ENCODE data around the gene C20orf141.
"Not testable (repeated sequence)": the region's sequence is repeated elsewhere in the genome, so short reads cannot be mapped to it uniquely, and the experiment has no call there.

C20orf141 gene

GRCh38 chr20:2820896-2821869, 6.4 kb downstream of the C20orf141 start:
- no peak for FAIRE-seq

DNA sequence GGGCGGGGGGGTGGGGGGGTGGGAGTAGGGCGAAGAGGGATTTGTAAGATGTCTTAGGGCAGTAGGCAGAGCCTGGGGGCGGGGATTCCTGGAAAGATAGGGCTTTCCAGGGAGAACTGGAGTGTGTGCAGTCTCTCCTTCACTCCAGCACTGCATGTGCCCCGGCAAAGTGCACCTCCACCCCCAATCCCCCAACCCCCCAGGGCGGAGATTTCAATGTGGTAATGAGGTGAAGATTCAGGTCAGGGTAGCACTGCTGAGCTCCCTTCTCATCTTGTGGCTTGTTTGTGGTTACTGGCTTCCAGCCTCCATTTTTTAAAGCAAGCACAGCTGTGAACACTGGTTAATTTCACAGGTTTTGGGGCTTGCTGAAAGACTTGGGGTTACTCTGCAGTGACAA, 7.3 kb downstream of the C20orf141 start:
- no peak for FAIRE-seq

DNA sequence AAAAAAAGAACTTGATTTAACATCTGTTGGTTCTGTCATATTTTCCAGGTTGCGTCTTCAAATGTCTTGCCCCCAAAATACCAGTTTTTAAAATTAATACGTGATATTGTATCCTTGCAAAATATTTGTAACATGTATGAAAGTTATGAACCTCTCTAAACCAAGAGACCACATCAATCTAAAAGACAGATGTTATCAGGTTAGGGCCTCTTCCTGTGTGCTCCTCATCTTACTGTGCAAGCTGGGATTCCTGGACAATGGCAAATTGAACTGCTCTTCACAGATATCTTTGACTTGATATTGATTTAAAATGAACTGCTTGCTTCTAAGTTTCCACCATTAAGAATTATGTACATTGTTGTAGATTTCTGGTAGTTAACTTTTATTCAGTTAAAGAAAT, 11.0 kb downstream of the C20orf141 start:
- FAIRE-seq: no peak

DNA sequence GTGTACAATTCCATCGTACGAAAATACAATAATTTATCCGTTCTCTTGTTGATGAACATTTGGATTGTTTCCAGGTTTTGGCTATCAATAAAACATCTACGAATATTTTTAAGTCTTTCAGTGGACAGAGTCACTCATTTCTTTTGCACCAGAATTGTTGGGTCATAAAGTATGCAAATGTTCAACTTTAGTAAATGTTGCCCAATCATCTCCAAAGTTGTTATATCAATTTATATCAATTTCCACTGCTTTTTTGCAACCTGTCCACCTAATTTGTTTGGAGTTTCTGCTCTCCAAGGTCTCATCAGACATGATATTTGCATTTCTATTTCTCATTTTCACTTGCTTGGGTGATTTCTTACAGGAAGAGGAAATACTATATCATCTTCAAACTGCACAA, 11.9 kb downstream of the C20orf141 start:
- no peak for FAIRE-seq

DNA sequence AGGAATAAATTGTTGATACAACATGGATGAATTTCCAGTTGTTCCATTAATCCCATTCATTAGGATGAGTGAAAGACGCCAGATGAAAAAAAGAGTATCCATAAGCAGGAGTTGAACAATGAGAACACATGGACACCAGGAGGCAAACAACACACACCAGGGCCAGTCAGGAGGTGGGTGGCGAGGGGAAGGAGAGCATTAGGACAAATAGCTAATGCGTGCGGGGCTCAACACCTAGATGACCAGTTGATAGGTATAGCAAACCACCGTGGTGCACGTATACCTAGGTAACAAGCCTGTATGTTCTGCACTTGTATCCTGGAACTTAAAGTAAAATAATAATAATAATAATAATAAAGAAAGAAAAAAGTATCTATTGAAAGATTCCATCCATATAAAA, 14.6 kb downstream of the C20orf141 start:
- FAIRE-seq: no peak

GRCh38 chr20:2831206-2831605, 16.4 kb downstream of the C20orf141 start:
- FAIRE-seq: not testable (repeated sequence)

DNA sequence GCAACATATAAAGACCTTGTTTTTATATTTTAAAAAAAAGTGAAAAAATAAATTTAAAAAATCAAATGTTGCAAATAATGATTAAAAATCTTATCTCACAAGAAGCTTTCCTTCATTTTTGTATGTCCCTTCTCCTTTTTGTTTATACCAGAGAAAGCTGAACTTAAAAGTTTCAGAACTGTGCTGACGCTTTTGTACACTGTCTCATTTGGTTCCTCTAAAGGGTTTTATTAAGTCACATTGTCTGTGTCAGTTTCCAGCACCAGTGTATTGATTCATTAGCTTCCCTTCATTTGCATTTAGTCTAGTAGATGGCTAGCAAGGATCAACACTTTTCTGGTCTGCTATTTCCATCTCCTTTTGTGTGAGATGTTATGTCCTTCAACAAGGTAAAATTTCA, 19.0 kb downstream of the C20orf141 start:
- FAIRE-seq: no peak

DNA sequence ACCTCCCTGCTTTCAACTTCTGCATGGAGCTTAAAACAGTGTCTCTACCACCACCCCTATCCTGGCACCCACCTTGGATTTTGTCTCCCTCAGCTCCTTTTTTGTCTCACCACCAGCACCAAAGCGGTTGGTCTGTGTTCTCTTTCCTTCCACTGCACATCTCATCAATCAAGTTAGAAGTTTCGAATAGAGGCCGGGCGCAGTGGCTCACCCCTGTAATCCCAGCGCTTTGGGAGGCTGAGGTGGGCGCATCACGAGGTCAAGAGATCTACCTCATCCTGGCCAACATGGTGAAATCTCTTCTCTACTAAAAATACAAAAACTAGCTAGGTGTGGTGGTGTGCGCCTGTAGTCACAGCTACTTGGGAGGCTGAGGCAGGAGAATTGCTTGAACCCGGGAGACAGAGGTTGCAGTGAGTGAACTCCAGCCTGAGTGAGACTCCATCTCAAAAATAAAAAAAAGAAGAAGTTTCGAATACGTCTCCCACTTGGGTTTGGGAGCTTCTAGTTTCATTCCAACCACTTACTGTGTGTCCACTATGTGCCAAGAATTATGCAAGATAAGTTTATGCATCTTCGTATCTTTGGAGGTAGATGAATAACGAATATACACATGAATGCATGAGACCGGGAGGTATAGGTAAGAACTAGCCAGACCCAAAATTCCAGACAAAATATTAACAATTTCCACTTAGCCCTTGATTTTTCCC, 19.8 kb downstream of the C20orf141 start:
- no peak for FAIRE-seq

DNA sequence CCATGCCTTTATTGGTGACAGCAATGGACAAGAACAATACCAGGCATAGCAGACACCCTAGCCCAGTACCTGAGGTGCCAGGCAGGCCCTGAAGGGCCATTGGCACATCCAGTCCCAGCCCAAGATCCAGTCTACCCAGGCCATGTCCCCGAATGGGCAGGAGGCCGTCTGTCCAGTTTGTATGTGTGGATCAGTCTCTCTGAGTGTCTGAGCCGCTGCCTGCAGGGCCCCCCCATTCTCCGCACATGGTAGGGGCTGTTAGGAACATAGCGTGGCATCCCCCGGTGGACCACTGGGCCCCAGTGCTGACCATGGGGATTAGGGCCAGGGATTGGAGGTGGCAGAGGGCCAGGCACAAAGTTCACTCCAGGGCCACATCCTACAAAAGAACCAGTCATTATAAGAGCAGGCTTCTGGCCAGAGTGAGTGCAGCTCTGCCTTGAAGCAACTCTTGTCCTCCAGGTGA, 20.6 kb downstream of the C20orf141 start:
- no peak for FAIRE-seq

GRCh38 chr20:2836035-2836434, 21.2 kb downstream of the C20orf141 start:
- no peak for FAIRE-seq

GRCh38 chr20:2837221-2837960, 22.6 kb downstream of the C20orf141 start:
- no peak for FAIRE-seq

GRCh38 chr20:2838170-2838797, 23.5 kb downstream of the C20orf141 start:
- no peak for FAIRE-seq

- no peak for FAIRE-seq
These were observed 24.3 kb downstream of the C20orf141 start for GRCh38 chr20:2838847-2839671.

DNA sequence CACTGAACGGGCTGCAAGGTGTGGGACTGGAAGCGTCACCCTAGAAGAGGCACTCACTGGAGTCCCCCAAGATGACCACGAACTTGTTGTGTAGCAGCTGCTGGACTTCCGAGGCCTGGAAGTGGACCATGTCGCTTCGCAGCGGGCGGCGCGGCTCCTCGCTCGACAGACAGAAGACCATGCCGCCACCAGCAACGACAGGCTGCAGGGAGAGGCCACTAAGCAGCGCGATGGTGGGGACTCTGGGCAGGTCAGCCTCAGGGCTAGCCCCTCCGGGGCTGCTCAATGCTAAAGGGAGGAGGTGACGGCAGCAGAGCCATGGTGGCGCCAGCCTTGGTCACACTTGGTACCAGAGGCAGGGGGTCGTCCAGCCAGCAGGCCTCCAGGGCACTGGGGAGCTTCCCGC, 24.9 kb downstream of the C20orf141 start:
- FAIRE-seq: no peak

GRCh38 chr20:2840138-2840966, 25.6 kb downstream of the C20orf141 start, which contains the start of the genes PCED1A and VPS16:
Gene PCED1A (minus strand): TSS chr20:2840655. CDS start chr20:2839912, 743 bp downstream.
Gene VPS16 (plus strand): TSS chr20:2840745. CDS start chr20:2840775, 30 bp downstream.
- no peak for FAIRE-seq

DNA sequence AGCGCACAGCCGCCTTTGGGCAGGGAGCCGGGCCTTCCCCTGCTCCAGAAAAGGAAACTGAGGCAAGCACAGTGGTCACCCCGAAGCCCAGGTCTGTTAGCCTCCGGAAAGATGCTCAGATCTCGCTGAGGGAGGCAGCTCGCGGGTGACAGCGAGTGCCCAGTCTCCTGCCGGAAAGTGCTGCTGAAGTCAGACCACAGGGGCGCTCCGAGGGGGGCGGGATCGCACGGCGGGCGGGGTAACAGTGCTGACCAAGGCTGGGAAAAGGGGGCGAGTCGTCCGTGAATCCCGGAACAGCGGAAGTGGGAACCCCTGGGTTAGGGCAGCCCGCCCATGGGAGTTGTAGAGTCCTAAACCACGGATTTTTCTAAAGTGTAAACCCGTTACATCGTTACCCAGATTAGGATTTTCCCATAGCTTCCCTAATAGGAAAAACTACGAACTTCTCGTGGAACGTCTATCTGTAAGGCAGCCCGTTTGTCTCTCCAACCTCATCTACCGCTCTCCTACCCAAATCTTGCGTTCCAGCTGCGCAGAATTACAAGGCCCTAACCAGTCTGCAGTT, 26.3 kb downstream of the C20orf141 start:
- FAIRE-seq: no peak

DNA sequence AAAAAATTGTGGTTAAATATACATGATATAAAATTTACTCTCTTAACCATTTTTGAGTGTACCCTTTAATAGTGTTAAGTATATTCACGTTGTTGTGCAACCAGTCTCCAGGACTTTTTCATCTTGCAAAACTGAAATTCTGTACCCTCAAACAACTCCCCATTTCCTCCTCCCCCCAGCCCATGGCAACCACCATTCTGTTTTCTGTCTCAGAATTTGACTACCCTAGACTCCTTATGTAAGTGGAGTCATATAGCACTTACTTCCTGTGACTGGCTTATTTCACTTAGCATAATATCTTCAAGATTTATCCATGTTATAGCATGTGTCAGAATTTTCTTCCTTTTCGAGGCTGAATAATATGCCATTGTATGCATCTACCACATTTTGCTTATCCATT, 30.8 kb downstream of the C20orf141 start:
- no peak for FAIRE-seq

DNA sequence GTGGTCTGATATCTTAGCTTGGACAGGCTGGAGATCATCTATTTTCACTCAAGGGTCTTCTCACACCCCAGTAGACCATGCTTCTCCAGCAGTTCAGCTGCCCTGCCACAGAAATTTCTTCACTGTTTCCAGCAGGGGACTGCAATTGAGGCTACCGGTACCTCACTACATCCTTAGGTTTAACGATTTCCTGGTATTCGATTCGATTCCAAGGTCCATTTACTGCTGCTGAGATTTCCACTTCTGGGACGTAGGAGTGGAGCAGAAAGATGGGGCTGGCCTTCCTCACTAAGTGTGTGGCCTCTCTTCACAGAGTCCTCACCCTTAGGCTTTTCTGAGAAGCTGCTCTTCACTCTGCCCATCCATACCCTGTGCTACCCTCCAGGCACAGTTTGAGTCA, 31.9 kb downstream of the C20orf141 start:
- no peak for FAIRE-seq

GRCh38 chr20:2847802-2848201, 33.0 kb downstream of the C20orf141 start:
- FAIRE-seq: no peak

- FAIRE-seq: no peak
These were observed 34.7 kb downstream of the C20orf141 start for GRCh38 chr20:2849529-2849928.
